ENCODE measurements around the gene SCLT1.
"Not testable (repeated sequence)": the region's sequence is repeated elsewhere in the genome, so short reads cannot be mapped to it uniquely, and the experiment has no call there.

Gene SCLT1

GRCh38 chr4:129093191-129093920, at the start of gene SCLT1:
Gene SCLT1, minus strand, starts transcription at chr4:129093539. Its CDS starts 436 bp downstream, at chr4:129093103.
- peak; percentile 89 to 91 for DNase-seq

GRCh38 chr4:129140521-129140920, 47.2 kb upstream of the SCLT1 start:
- no peak for DNase-seq

GRCh38 chr4:129138810-129139496, 45.6 kb upstream of the SCLT1 start:
- no peak for DNase-seq

GRCh38 chr4:129136433-129136832, 43.1 kb upstream of the SCLT1 start:
- DNase-seq: no peak

- DNase-seq: no peak
Measured at GRCh38 chr4:129131343-129131742, 38.0 kb upstream of the SCLT1 start.

- DNase-seq: no peak
Measured at GRCh38 chr4:129129143-129129542, 35.8 kb upstream of the SCLT1 start.

GRCh38 chr4:129126614-129127013, 33.3 kb upstream of the SCLT1 start:
- not testable (repeated sequence) for DNase-seq

- DNase-seq: no peak
Measured at GRCh38 chr4:129117705-129118104, 24.4 kb upstream of the SCLT1 start.

GRCh38 chr4:129113919-129114318, 20.6 kb upstream of the SCLT1 start:
- no peak for DNase-seq

GRCh38 chr4:129113434-129113833, 20.1 kb upstream of the SCLT1 start:
- no peak for DNase-seq

- DNase-seq: no peak
Measured at GRCh38 chr4:129111919-129112318, 18.6 kb upstream of the SCLT1 start.

GRCh38 chr4:129110931-129111330, 17.6 kb upstream of the SCLT1 start:
- peak in 1 of 2 experiments; percentile 14 for DNase-seq

- DNase-seq: no peak
Measured at GRCh38 chr4:129109965-129110824, 16.9 kb upstream of the SCLT1 start.

- no peak for DNase-seq
Measured at GRCh38 chr4:129098531-129099001, 5.2 kb upstream of the SCLT1 start.

GRCh38 chr4:129095811-129096454, 2.6 kb upstream of the SCLT1 start, which contains the start of gene C4orf33:
Gene C4orf33, plus strand, starts transcription at chr4:129096152. Its CDS starts 6,459 bp downstream, at chr4:129102611.
- DNase-seq: peak; percentile 5 to 20

GRCh38 chr4:129094347-129094746, 1.0 kb upstream of the SCLT1 start:
- no peak for DNase-seq

- peak in 1 of 2 experiments; percentile 3 for DNase-seq
Measured at GRCh38 chr4:129092631-129093190, 628 bp downstream of the SCLT1 start.

- no peak for DNase-seq
Measured at GRCh38 chr4:129087516-129087915, 5.8 kb downstream of the SCLT1 start.

GRCh38 chr4:129085472-129085871, 7.9 kb downstream of the SCLT1 start:
- DNase-seq: no peak

GRCh38 chr4:129082302-129082701, 11.0 kb downstream of the SCLT1 start:
- DNase-seq: no peak

GRCh38 chr4:129080129-129080528, 13.2 kb downstream of the SCLT1 start:
- no peak for DNase-seq

- no peak for DNase-seq
Measured at GRCh38 chr4:129077326-129077725, 16.0 kb downstream of the SCLT1 start.
